ENCODE results near the gene WWOX. TPM values are rescaled to one million over a fixed set of nuclear protein-coding genes. Genes with fewer than 3 reads are reported as not detected.

WWOX gene
- total RNA-seq, 6 donors from 2014 or later: 18.7 to 167 (median 31.0) TPM

DNA sequence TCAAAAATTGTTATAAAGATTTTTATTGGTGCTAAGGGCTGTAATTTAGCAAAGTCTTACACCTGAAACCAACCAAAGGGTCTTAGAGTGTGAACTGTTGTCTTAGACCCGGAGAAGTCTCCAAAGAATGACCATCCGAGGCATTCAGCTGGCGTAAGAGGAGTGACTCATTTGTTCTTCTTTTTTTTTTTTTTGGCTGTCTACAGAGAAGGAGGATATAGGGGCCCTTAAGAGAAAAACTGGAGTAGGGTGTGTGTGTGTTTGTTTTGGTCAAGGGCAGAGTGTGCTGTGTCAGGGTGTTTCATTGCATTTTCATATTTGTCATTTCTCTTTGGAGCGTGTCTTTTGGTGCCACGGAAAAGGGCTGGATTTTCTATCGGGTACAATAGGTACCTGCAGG, 508.0 kb downstream of the WWOX start:
- peak; percentile 69 to 91 for ATAC-seq (ENCODE audit: low FRiP score in 2 of 2)
- H3K27me3 ChIP-seq: no peaks in the 10 kb centered on the region
- H3K9me3 ChIP-seq: no peaks in the 10 kb centered on the region
- H3K36me3 ChIP-seq: no peaks in the 10 kb centered on the region
- peaks cover 0 to 6% (median 2%) of the 10 kb centered on the region in 4 donors for H3K4me1 ChIP-seq
- WGBS, 2 donors: 51 to 55% methylated on average over 6 of the region's 6 CpGs
- TF ChIP-seq EP300 (IDR thresholded peaks at IDR 0.05) (no peak), POLR2AphosphoS5 (IDR thresholded peaks at IDR 0.05) (no peak), POLR2A (IDR thresholded peaks at IDR 0.05) (no peak), CTCF (IDR thresholded peaks at IDR 0.05) (no peak)
- DNase-seq: no peak
- H3K4me3 ChIP-seq: no peak overlapping the region
- no peak overlapping the region for H3K27ac ChIP-seq

GRCh38 chr16:78608305-78608776, 508.9 kb downstream of the WWOX start:
- WGBS, 2 donors: 70 to 75% methylated on average over 9 of the region's 9 CpGs
- ATAC-seq (ENCODE audit: low FRiP score in 2 of 2): peak; percentile 28 to 36
- no peak overlapping the region for H3K27ac ChIP-seq

DNA sequence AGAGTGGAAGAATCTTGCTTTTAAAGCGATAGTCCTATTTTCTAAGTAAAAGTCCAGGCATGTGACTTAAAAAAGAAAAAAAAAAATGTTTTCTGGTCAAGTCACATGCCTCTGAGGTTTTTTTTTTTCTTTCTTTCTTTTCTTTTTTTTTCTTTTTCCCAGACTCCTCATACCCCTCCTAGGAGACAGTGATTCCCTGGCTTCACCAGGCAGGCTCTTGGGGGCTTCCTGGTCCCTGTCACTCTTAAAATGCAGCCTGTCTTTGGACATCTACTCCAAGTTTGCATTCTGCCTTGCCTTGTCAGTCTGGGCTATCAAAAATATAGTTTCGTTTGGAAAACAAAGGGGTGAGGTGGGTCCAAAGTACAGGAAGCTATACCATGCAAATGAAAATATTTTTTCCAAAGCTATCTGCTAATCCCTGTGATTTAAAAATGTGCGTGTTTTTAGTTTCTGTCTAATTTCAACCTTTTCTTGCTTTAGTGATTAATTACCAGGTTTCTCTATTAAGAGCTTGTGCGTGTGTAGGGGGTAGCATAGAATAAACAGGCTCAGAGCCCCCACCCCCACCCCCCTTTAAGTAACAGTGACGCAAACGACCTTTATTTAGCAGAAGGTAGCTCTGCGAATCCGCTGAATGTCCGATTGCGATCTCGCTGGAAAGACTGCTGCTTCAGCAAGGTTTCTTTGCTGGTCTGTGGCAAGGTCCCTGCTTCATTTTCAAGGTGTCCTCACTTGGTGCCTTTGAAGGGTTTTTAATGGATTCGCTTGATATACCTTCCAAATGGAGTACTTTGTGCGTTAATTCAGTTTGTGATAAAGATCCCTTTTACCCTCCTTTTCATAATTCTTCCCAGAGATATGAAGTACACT, 510.2 kb downstream of the WWOX start:
- H3K4me1 ChIP-seq: peaks cover 0 to 6% (median 2%) of the 10 kb centered on the region in 4 donors
- 79 to 80% methylated on average over 13 of the region's 13 CpGs for WGBS, 2 donors
- TF ChIP-seq EP300 (IDR thresholded peaks at IDR 0.05) (no peak), POLR2AphosphoS5 (IDR thresholded peaks at IDR 0.05) (no peak), POLR2A (IDR thresholded peaks at IDR 0.05) (no peak), CTCF (IDR thresholded peaks at IDR 0.05) (no peak)
- no peak overlapping the region for H3K27ac ChIP-seq
- H3K27me3 ChIP-seq: no peaks in the 10 kb centered on the region
- DNase-seq (no peak), ATAC-seq (ENCODE audit: low FRiP score in 2 of 2) (no peak)
- H3K36me3 ChIP-seq: no peaks in the 10 kb centered on the region
- no peak overlapping the region for H3K4me3 ChIP-seq
- no peaks in the 10 kb centered on the region for H3K9me3 ChIP-seq

More at GRCh38 chr16:78608305-78608776, 508.9 kb downstream of the WWOX start:
- no peak for DNase-seq
- H3K9me3 ChIP-seq: no peaks in the 10 kb centered on the region
- peak overlapping the region in 1 of 4 donors; percentile 15 for H3K4me3 ChIP-seq
- H3K27me3 ChIP-seq: no peaks in the 10 kb centered on the region
- H3K4me1 ChIP-seq: peaks cover 0 to 6% (median 2%) of the 10 kb centered on the region in 4 donors
- H3K36me3 ChIP-seq: no peaks in the 10 kb centered on the region
- TF ChIP-seq CTCF (IDR thresholded peaks at IDR 0.05) (no peak), POLR2AphosphoS5 (IDR thresholded peaks at IDR 0.05) (no peak), POLR2A (IDR thresholded peaks at IDR 0.05) (no peak), EP300 (IDR thresholded peaks at IDR 0.05) (no peak)

DNA sequence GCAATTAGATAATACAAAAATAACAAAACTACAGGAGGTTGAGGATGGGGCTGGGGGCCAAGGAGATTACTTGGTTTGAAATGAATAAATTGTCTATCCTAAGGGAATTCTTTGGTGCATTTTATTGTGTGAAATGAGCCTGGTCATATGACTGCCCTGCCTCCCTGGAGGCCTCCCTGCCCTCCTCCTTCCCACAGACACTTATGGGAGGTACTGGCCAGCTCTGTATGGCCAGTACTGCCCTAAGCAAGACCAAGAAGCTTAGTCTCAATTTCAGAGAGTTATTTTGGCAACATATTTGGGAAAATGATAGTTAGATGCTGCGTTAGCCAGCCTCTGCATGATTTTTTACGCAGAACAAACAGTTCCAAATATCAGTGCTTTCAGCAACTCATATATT, 511.9 kb downstream of the WWOX start:
- Histone ChIP-seq H3K36me3 (no peaks in the 10 kb centered on the region), H3K9me3 (no peaks in the 10 kb centered on the region), H3K4me3 (no peak overlapping the region), H3K27me3 (no peaks in the 10 kb centered on the region), H3K4me1 (peaks cover 0 to 6% (median 2%) of the 10 kb centered on the region in 4 donors), H3K27ac (no peak overlapping the region)
- no peak for TF ChIP-seq POLR2AphosphoS5 (IDR thresholded peaks at IDR 0.05)
- no peak for TF ChIP-seq EP300 (IDR thresholded peaks at IDR 0.05)
- no peak for TF ChIP-seq CTCF (IDR thresholded peaks at IDR 0.05)
- TF ChIP-seq POLR2A (IDR thresholded peaks at IDR 0.05): no peak
- no peak for ATAC-seq (ENCODE audit: low FRiP score in 2 of 2)
- 95 to 98% methylated on average over 2 of the region's 2 CpGs for WGBS, 2 donors
- DNase-seq: no peak
